ENCODE measurements around the gene EHF.

- TF ChIP-seq CTCF (IDR thresholded peaks at IDR 0.05; ENCODE audit: poor library complexity) = no peak
- no peak for TF ChIP-seq EZH2phosphoT487 (IDR thresholded peaks at IDR 0.05; ENCODE audit: low read depth, severe bottlenecking, unreplicated experiment)
- no peak for TF ChIP-seq EZH2 (IDR thresholded peaks at IDR 0.05; ENCODE audit: borderline replicate concordance)
These were observed 9.7 kb downstream of the EHF start for GRCh38 chr11:34630544-34630943.

All from hepatocyte (in vitro differentiated cells).